CD4-positive, alpha-beta T cell treated with Interleukin-17A for 1 hour (primary cell): Measurements from ENCODE around the gene DNAJC30.
"Not testable (repeated sequence)": the region's sequence is repeated elsewhere in the genome, so short reads cannot be mapped to it uniquely, and the experiment has no call there.

ENCODE experiments used
- DNase-seq: peaks from one replicate; pipeline ENCODE4 v3.0.0-alpha.2; 2020

Gene DNAJC30

DNA sequence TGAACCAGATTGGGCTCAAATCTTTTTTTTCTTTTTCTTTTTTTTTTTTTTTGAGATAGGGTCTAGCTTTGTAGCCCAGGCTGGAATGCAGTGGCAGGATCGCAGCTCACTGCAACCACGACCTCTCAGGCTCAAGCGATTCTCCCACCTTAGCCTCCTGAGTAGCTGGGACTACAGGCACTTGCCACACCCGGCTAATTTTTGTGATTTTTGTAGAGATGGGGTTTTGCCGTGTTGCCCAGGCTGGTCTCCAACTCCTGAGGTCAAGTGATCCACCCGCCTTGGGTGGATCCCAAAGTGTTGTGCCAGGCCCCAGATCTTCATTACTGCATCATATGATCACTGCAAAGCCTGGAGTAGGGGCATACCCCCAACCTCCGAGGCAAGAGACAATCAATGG is 2.8 kb downstream of the DNAJC30 start:
- no peak for DNase-seq

DNA sequence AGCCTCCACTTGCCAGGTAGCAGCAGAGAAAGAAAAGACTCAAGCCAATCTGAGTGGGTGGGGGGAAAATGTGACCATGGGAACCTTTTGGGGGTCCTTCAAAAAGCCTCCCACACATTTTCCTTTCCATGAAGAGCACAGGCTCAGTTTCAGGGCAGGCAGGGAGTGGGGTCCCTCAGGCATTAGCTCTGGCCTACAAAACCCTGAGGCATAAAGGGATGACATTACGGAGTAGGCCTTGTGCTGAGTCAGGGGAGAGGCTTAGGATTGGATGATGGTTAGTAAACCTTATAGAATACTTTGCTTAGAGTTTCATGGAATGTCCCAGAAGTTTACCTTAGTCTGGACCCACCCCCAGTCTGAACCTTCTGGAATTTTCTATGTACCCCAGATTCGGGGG is 3.5 kb downstream of the DNAJC30 start:
- DNase-seq = no peak

DNA sequence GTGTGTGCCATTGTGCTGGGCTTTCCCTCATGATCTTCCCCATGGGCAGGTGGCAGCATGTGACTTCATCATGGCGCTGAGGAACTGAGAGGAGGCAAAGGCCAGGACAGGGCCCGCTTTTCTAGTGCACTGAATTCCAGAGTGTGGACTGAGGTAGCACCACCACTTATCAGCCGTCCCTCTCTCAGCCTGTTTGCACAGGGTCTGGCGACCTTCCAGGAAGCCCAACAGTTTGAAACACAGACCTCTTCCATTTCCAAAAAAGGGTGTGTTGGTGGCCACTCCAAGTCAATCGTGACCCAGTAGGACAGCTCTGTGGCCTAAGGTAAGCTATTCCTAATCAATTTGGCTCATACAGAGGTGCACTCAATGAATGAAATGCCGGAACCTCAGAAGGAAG is 4.4 kb downstream of the DNAJC30 start:
- DNase-seq = no peak

DNA sequence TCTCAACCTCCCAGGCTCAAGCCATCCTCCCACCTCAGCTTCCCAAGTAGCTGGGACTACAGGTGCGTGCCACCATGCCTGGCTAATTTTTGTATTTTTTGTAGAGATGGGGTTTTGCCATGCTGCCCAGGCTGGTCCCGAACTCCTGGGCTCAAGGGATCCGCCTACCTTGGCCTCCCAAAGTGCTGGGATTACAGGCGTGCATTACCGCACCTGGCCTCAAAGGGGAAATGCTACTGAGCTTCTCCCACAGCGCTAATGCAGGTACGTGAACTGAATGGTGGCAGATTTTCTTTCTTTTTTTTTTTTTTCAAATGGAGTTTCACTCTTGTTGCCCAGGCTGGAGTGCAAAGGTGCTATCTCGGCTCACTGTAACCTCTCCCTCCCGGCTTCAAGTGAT is 7.2 kb downstream of the DNAJC30 start:
- DNase-seq = not testable (repeated sequence)

DNA sequence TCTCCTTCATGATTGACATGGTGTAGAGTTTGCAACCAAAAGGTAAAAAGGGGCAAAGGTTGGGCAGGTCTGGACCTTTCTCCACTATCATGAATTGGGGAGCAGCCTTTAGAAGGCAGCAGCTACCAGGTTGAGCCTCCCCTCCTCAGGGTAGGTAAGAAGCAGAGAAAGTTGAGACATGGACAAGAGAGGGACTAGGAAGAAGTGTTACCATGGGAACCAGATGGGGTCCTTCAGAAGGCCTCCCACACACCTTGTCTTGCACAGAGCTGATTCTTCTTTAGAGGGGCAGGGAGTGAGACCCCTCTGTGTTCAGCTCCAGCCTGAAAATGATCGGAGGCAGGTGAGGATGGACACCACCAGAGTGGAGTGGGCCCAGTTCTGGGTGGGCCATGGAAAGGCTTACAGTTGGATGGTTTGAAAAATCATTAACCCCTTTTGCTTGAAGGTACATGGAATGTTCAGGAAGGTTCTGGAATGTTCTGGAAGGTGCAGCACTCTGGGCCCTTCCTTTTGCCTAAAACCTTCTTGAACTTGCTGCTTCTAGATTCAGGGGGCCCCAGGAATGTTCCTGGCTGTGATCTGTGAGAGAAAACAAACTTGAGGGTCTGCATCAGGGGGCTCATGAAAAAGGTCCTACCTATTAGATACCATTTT is 8.7 kb downstream of the DNAJC30 start:
- no peak for DNase-seq

DNA sequence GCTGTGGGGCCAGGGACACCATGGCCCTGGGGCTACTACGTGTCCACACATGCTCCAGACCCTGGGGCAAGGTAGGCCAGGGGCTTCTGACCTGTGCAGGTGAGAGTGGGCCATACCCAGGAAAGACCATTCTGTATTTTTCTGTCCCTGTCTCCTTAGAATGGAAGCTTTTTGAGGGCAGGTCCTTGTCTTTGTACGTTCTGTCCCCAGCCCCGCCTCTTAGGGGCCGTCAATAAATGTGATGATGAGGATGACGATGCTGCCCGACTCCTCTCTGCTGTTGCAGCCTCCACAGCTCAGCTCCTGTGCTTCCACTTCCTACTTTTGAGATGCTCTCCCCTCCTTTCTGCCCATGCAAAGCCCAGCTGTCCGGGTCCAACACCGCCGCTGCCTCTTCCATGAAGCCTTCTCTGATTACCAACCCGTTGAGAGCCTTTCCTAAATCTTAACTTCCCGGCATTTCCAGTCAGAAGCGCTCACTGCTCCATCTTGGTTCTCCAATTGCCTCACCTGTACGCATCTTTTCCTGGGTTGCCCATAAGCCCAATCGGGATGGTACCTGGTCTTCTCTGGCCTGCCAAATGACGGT is 11.3 kb downstream of the DNAJC30 start:
- no peak for DNase-seq

DNA sequence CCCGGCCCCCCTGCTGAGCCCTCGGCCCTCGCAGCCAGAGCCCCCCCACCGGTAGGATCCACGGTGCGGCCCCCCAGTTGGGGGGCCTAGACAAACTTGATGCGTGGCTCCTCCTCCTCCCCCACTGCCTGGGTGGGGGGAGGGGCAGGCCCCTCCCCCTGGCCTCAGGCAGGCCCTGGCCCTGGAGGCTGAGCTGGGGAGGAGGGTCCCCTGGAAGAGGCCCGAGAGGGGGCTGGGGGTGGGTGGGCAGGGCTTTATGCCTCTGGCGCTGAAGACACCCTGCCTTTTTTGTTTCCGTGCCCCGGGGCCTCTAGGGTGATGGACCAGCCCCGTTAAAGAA is 12.0 kb downstream of the DNAJC30 start:
- DNase-seq = no peak

DNA sequence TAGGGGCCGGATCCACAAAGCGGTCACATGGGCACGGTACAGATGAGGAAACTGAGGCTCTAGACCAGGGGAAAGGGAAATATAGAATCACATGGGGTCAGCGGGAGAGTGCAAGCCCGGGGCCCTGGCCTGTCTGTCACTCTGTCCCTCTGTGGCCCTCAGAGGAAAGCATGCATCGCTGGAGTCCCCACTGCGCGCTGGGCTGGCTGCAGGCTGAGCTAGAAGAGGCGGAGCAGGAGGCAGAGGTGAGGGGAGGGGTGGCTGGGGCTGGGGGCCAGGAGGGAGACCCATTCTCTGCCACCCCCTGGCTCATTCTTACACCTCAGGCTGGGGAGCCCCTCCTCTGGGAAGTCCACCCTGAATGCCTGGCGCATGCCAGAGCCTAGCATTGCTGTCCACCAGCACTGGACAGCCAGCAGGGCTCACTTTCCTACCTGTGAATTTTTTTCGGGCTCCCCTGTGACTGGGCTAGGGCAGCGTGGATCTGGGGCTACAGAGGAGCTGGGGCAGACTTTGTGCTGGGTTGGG is 13.3 kb downstream of the DNAJC30 start:
- DNase-seq = no peak

DNA sequence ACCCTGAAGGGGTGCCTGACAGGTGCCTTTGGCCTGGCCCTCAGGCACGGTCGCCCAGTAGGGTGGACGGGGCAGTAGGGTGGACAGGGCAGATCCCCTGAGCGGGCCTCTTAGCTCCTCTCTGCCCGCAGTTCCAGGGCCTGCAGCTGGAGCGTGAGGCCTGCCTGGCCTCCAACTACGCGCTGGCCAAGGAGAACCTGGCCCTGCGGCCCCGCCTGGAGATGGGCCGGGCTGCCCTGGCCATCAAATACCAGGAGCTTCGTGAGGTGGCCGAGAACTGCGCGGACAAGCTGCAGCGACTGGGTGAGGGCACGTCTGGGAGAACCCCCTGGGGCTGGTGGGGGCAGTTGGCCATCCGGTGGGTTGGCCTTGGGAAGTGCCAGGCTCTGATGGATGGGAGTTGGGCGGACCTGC is 14.0 kb downstream of the DNAJC30 start:
- no peak for DNase-seq

DNA sequence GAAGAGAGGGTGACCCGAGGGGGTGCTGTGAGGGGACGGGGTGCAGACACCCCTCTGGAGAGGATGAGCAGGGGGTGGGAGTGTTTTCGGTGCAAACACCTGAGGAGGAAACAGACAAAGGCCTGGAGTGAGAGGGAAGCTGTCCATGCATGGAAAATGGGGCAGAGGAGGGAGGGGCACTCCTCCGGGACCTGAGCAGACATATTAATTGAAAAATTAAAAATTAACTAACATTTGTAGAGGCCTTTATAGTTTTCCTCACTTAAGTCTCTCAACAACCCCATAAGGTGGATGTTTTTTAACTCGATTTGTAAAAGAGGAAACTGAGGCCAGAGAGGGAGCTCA is 14.4 kb downstream of the DNAJC30 start:
- DNase-seq = no peak

DNA sequence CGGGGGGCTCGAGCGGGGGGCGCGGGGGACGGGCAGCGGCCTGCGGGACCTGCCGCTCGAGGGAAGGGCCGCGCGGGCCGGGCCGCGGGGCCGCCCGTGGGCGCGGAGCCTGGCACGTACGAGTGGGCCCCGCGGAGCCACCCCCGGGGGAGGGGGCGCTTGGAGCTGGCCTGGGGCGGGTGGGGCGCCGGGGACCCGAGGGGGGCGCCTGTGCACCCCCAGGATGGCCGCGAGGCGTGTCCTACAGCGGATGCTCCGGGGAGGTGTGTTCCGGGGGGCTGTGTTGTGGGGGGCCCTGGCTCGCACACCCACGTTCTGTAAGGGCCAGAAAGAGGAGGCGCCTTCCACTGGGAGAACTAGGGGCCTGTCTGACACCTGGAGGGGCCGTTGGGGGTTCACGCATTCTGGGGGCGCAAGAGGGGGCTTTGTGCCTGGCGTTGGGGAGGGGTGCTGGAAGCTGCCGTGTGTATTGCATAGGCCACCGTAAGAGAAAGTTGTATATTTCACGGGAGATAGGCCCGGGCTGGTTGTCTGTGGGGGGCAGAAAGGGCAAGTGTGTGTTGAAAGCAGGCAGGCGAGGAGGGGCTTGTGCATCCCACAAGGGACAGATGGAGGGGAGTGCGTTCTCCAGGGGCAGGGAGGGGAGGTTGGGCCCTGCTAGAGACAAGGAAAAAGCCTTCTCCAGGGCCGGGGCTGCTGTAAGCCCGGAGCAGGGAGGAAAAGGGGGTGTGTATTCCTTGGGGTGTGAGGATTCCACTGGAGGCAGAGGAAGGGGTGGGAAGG is 15.0 kb downstream of the DNAJC30 start:
- no peak for DNase-seq

DNA sequence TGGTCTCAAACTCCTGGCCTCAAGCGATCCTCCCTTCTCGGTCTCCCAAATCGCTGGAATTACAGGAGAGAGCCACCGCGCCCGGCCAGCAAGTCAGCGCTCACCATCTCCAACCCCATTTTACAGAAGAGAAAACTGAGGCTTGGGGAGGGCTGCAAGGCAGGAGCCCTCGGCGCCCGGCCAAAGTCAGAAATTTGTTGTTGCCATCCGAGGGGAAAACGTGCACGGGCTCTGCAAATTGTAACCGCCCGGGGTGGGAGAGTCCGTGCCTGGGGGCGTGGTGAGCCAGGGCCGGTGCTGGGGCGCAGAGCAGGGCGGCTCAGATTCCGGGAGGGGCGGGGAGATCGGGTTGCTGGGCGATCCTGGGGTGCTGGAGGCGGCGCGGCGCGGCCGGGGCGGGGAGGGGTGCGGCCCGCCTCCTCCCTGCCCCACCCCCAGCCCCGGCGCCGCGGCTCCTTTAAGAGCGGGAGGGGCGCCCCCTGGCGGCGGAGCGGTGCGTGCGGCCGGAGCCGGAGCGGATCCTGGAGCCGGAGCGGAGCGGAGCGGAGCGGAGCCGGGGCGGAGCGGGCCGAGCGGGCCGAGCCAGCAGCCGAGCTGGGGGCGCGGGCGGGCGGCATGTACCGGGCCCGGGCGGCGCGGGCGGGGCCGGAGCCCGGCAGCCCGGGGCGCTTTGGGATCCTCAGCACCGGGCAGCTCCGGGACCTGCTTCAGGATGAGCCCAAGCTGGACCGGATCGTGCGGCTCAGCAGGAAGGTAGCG is 15.7 kb downstream of the DNAJC30 start, which contains the start of gene VPS37D:
VPS37D (plus strand) TSS at position 488 of the 759 bp plus-strand sequence; CDS start at position 616, 128 bp downstream.
- peak; percentile 93 for DNase-seq

DNA sequence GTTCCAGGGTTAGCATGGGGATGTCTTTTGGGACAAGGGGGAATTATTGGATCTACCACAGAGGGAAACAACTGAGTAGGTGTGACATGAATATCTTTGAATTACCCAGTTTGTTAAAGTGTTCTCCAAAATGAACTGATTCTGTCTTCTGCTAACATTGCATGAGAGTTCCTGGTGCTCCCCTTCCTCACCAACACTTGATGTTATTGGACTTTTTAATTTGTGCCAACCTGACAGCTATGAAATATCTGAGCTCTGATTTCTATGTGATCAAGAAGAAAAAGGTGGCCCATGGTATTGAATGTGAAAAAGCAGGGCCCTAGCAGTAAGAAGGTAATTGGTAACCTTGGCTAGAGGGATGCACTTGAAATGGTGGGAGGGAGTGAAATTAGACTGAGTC is 20.2 kb downstream of the DNAJC30 start:
- no peak for DNase-seq

DNA sequence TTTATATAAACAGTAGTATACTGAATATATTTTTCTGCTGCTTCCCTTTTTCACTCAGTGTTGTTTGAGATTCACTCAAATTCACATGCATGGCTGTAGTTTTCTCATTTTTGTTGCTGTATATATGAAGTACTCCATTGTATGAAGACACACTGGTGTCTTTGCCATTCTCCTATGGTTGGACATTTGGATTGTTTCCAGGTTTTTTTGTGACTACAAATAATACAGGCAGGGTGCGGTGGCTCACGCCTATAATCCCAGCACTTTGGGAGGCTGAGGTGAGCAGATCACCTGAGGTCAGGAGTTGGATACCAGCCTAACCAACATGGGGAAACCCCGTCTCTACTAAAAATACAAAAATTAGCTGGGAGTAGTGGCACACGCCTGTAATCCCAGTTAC is 22.7 kb downstream of the DNAJC30 start:
- DNase-seq = not testable (repeated sequence)

DNA sequence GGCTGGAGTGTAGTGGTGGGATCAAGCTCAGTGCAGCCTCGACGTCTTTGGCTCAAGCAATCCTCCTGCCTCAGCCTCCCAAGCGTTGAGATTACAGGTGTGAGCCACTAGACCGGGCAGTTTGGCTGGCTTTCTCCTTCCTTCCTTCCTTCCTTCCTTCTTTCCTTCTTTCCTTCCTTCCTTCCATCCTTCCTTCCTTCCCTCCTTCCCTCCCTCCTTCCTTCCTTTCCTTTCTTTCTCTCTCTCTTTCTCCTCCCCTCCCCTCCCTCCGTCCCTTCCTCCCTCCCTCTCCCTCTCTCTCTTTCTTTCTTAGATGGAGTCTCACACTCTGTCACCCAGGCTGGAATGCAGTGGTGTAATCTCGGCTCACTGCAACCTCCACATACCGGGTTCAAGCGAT is 23.3 kb downstream of the DNAJC30 start:
- DNase-seq = no peak

DNA sequence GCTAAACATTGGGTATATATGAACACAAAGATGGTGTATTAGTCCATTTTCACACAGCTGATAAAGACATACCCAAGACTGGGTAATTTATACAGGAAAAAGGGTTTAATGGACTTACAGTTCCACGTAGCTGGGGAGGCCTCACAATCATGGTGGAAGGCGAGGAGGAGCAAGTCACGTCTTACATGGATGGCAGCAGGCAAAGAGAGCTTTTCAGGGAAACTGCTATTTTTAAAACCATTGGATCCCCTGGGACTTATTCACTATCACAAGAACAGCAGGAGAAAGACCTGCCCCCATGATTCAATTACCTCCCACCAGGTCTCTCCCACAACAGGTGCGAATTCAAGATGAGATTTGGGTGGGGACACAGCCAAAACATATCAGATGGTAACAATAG is 27.9 kb downstream of the DNAJC30 start:
- not testable (repeated sequence) for DNase-seq

DNA sequence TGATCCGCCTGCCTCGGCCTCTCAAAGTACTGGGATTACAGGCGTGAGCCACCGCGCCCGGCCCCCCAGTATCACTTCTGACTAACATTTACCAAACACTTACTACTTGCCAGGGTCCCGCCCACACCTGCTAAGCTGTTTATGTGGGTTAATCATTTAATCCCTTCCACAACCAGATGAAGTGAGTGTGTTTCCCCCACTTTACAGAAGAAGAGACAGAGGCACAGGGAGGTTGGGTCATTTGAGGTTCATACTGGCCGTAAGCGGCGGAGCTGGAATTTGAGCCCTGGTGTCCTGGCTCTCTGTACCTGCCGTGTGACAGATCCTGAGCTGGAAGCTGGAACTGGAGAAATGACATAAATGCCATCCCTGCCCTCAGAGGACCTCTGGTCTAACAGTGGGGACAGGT is 30.7 kb downstream of the DNAJC30 start:
- DNase-seq = no peak

DNA sequence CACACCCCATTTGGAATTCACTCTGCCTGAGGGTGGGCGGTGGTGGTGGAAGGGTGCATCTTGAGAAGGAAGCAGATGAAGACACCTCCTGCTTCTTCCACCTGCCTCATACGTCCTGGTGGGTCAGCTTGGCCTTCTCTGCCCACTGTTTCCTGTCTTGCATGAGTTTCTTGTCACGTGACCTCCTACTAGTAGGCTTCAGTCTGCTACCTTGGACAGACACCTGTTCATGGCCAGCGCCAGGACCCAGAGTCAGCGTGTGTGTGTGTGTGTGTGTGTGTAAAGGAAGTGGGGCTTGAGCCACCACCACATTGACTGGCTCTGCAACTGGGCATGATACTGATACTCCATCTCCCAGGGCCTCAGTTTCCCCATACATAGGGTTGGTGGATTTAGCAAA is 32.7 kb downstream of the DNAJC30 start:
- no peak for DNase-seq

DNA sequence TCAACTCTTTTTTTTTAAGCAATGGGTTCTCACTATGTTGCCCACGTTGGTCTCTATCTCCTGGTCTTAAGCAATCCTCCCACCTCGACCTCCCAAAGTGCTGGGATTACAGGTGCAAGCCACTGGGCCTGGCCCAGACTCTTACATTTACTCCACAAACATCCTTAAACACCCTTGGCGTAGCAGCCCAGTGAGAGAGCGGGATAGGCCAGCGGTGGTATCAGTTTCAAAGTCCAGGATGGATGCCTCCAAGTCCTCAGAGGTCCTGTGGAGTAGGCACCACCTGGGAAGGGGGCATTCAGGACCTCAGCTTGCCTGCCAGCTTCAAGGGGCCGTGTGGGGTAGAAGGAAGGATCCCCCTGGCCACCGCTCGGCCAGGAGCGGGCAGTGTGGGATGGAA is 33.7 kb downstream of the DNAJC30 start:
- no peak for DNase-seq

DNA sequence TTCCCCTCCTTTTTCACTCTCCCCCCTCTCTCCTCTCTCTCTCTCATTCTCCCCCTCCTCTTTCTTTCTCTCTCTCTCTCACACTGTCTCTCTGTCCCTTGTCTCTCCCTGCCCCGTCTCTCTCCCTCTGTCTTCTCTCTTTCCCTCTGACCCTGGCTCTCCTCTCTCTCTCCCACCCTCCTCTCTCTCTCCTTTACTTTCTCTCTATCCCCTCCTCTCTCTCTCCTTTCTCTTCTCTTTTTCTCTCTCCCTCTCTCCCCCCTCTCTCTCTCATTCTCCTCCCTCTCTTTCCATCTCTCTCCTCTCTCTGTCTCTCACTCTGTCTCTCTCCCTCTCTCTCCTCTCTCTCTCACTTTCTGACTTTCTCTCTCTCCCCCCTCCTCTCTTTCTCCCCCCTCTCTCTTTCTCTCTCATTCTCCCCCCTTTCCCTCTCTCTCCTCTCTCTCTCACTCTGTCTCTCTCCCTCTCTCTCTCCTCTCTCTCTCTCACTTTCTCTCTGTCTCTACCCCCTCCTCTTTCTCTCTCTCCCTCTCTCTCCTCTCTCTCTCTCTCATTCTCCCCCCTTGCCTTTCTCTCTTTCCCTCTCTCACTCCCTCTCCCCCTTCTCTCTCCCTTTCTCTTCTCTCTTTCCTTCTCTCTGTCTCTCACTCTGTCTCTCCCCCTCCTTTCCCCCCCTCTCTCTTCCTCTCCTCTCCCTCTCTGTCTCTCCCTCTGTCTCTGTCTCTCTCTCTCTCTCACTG is 34.5 kb downstream of the DNAJC30 start:
- DNase-seq = no peak

DNA sequence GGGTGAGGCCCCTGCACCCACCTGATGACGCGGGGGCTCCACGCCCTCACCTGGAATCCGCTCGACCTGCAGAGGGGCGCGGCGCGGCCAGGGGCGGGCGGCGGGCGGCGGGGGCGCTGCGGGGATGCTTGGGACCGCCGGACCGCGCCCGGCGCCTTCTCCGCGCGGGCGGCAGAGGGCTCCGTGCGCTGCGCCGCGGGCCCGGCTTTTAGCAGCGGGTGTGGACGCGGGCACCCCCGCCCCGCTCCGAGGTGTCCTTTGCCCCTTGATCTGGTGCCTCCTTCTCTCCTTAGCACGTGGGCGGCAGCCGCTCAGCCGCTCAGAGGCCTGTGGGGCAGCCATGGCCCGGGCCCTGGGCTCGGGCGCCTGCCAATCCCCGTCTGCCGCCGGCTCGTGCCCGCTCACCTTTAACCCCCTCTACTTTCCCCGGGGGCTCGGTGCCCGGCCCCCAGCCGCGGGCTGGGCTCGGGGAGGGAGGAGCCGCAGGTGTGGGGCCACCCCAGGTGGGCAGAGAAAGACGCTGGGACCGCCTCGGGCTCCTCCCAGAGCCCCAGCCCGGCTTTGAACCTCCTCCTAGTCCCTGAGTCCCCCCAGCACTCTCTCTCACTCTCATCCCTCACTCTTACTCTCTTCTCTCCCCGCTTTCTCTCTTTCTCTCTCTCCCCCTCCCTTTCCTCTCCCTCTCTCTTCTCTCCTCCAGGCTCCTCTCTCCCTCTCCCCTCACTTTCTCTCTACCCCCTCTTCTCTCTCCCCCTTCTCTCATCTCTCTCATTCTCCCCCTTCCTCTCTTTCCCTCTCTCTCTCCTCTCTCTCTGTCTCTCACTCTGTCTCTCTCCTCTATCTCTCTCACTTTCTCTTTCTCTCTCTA is 35.3 kb downstream of the DNAJC30 start:
- DNase-seq = peak; percentile 31
